Measurements from ENCODE around the gene PTPRR. TPM values are rescaled to one million over a fixed set of nuclear protein-coding genes. Genes with fewer than 3 reads are reported as not detected.

Gene PTPRR
- total RNA-seq, 2 experiments from 2014 or later = not detected

DNA sequence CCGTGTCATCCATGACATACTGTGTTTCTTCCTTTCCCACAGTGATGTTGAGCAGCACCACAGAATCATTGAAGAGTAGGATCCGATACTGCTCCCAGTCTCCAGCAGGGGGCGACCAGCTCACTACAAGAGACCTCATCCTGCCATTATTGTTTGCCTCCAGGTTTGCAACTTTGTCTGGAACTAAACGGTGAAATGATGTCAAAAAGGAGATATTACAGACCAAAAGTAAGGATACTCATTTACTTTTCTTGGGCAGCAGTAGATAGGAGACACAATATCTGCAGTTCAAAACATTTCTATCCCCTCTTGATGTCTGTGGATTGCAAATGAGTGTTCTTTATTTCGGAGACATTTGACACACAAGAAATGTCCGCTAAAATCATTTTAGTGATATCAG lies 330.5 kb downstream of the PTPRR start:
- H3K4me3 Mint-ChIP-seq = no peak overlapping the region
- Histone ChIP-seq H3K9me3 (ENCODE audit: control insufficient read depth in 1 of 2, insufficient read depth in 1 of 2, low read length in 2 of 2) (no peaks in the 10 kb centered on the region), H3K4me1 (ENCODE audit: insufficient read depth, low read length) (no peaks in the 10 kb centered on the region), H3K27me3 (ENCODE audit: control insufficient read depth in 1 of 2, insufficient read depth in 2 of 2, low read length in 2 of 2) (peaks cover 0 to 5% of the 10 kb centered on the region in 2 experiments), H3K36me3 (ENCODE audit: insufficient read depth, low read length) (no peaks in the 10 kb centered on the region), H3K27ac (ENCODE audit: low read depth in 1 of 2, low read length in 2 of 2) (no peak overlapping the region), H3K4me3 (ENCODE audit: low read length) (no peak overlapping the region)
- POLR2A ChIA-PET = interaction anchor here (1.0 kb wide), 1 partner anchor 139 kb away, joined by 3 read pairs; no protein-coding TSS in a partner anchor
- H3K9me3 Mint-ChIP-seq = no peaks in the 10 kb centered on the region
- no peaks in the 10 kb centered on the region for H3K36me3 Mint-ChIP-seq (ENCODE audit: low read depth)
- TF ChIP-seq, protein P1, sequence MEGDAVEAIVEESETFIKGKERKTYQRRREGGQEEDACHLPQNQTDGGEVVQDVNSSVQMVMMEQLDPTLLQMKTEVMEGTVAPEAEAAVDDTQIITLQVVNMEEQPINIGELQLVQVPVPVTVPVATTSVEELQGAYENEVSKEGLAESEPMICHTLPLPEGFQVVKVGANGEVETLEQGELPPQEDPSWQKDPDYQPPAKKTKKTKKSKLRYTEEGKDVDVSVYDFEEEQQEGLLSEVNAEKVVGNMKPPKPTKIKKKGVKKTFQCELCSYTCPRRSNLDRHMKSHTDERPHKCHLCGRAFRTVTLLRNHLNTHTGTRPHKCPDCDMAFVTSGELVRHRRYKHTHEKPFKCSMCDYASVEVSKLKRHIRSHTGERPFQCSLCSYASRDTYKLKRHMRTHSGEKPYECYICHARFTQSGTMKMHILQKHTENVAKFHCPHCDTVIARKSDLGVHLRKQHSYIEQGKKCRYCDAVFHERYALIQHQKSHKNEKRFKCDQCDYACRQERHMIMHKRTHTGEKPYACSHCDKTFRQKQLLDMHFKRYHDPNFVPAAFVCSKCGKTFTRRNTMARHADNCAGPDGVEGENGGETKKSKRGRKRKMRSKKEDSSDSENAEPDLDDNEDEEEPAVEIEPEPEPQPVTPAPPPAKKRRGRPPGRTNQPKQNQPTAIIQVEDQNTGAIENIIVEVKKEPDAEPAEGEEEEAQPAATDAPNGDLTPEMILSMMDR (IDR thresholded peaks at IDR 0.05) = peak; percentile 75
- peak; percentile 73 for ATAC-seq (ENCODE audit: poor library complexity)
- intact Hi-C loops (cut with DNase I, micrococcal nuclease) = loop anchor here (1.0 to 10.0 kb wide), 4 partner anchors 140 to 1162 kb away; partner anchors contain the start of gene RAB21 (in 1 of the 2)
- DNase-seq = peak; percentile 7 to 60 (median 32)
- CTCF ChIA-PET = interaction anchor here (0.6 to 1.6 kb wide), 4 partner anchors 10 to 1157 kb away, joined by 3 read pairs; no protein-coding TSS in a partner anchor
- H3K27ac Mint-ChIP-seq = no peak overlapping the region
- peaks cover 33% of the 10 kb centered on the region for H3K27me3 Mint-ChIP-seq
- no peaks in the 10 kb centered on the region for H3K4me1 Mint-ChIP-seq (ENCODE audit: low read depth)

Other genes starting within 250 kb of the PTPRR start
- gene TSPAN8, start 237.3 kb upstream of the PTPRR start, total RNA-seq = not detected